Activated gamma-delta T cell treated with anti-CD3 and anti-CD28 coated beads, Interleukin-2, amount 50 U/mL, for 16 hours (primary cell): Measurements from ENCODE around the gene SORCS2.

Source experiments
- DNase-seq: peaks from one replicate; pipeline ENCODE4 v3.0.0-alpha.2; 2020; ENCODE audit warnings: low read depth

Gene SORCS2

DNA sequence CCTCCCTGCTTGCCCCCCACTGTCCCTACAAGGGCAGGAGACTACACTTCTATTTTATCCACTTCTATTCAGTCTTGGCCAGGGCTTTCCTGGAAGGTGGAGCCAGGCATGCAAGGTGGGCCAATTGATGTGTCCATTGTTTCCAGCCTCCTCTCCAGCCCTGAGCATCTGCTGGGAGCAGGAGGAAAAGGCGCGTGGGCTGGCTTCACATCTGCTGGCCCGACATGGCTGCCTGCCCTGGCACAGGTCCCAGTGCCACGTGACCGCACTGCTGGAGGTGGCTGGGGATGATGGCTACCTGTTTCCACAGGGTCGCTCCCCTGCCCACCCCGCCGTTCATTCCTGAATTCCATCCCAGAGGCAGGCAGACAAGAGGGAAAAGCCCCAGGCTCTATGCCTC is 499.6 kb downstream of the SORCS2 start:
- no peak for DNase-seq

GRCh38 chr4:7692451-7693236 is 500.3 kb downstream of the SORCS2 start:
- DNase-seq, result no peak

GRCh38 chr4:7693237-7693608 is 500.9 kb downstream of the SORCS2 start:
- DNase-seq, result no peak

DNA sequence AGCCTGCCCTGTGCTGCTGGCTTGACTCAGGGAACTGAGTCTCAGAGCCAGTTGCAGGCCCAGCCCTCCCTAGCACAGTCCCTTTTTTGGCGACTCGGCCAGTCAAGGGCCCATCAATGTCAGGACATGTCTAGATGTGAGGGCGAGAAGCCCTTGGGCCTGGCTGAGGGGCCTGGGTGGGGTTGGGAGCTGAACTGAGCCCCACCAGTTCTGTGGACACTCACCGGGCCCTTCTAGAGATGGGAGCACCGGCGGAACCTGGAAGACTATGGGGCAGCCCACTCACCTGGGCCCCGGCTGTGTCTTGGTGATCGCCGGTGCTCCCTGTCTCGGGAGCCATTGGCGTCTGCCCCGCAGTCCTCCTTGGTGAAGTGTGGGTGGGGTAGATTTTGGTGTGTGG is 501.4 kb downstream of the SORCS2 start:
- no peak for DNase-seq

DNA sequence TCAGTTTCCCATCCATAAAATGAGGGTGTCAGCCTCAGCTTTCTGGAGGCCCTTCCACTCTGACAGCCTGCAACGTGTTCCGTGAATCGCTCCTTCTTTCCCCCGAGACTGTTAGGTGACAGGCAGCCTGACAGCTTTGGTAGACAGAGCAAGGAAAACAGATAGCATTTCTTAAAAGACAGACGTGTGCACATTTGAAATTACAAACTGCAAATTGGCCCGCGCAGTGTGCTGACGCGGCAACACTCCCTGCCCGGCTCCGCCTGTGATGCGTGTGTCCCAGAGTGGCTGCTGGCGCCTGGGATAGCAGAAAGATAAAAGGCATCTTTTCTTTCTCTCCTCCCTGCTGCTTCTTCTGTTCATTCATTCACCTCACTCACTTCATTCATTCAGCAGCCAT is 502.0 kb downstream of the SORCS2 start:
- DNase-seq, result no peak

DNA sequence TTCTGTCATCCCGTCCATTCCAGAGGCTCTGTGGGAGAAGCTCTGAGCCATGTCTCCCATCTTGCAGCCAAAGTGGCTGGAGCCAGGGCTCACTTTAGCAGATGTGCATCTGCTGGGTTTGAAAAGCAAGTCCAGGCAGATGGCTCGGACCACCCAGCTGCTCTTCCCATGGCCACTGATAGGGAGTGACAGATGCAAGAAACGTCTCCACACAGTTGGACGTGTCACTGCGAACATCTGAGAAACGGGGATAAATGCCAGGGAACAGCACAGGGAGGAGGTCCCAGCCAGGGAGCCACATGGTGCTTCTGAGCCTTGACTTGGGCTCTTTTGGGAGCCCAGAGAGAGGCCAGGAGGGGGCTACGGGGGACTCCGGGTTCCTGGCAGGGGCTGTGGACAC is 505.0 kb downstream of the SORCS2 start:
- no peak for DNase-seq

GRCh38 chr4:7697821-7698220 is 505.5 kb downstream of the SORCS2 start:
- DNase-seq, result no peak

DNA sequence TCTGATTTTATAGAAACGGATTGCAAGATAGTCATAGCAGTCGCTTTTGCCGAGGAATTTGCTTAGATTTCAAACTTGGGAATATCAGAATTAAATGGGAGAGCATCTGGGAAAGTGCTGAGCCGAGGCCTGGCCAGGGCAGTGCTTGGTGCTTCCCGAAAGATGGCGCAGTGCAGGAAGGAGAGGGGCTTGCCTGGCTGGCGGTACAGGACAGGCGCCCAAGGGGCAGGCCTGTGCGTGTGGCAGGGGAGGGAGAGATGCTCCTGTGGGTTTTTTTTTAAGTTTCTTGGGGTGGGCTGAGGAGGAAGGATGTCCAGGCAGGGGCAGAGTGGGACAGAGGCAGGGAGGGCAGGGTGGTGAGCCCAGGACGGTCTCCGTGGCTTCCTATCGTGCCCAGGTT is 506.2 kb downstream of the SORCS2 start:
- DNase-seq, result no peak

DNA sequence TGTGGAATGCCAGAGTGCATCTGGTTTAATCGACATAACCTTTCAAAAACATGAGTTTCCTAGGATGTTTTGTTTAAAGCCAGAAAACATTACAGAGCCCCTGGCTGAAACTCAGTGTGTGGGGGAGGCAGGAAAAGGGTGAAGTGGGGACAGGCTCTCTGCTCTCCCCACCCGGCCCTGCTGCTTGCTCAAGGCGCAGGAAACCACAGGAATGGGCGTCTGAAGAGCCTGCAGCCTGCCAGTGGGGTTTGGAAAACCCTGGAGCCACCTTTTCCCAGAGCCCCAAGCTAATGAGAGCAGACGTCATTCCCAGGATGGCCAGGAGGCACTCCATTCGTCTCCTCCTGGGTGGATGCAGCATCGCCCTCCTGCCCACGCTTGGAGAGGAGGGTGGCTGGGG is 506.7 kb downstream of the SORCS2 start:
- DNase-seq, result no peak

DNA sequence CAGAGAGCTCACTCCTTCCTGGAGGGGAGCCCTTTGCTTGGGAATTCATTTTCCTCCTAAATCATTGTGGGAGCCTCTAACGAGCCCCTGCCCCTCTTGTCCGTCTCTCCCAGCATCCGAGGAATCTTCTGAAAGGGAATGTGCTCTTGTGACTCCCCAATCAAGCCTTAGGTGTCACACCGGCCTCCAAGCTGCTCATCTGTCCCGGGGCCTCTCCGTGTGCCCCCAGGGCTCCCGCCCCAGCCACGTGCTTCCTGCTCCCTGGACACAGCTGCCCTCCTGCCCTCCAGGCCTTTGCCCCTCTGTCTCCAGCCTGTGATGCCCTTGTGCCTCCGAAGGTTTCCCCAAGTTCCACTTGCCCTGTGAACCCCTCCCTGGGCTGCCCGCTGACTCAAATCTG is 507.5 kb downstream of the SORCS2 start:
- DNase-seq, result no peak

DNA sequence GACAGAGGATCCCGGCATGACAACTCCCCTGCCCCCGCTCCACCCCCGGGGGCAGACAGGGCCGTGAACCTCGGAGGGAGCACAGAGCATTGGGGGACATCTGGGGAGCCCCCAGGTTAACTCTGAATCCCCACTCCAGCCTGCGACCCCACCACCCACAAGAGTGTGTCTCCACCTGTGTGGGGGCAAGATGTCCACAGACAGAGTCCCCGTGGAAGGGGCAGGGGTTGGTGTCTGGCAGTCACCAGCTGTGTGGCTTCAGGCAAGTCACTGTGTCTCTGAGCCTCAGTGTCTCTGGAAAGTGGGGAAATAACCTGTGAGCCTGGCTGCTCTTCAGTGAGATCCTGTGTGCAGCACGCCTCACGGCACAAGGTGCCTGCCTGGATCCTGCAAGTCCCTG is 508.3 kb downstream of the SORCS2 start:
- no peak for DNase-seq

GRCh38 chr4:7701866-7702649 is 509.7 kb downstream of the SORCS2 start:
- no peak for DNase-seq

DNA sequence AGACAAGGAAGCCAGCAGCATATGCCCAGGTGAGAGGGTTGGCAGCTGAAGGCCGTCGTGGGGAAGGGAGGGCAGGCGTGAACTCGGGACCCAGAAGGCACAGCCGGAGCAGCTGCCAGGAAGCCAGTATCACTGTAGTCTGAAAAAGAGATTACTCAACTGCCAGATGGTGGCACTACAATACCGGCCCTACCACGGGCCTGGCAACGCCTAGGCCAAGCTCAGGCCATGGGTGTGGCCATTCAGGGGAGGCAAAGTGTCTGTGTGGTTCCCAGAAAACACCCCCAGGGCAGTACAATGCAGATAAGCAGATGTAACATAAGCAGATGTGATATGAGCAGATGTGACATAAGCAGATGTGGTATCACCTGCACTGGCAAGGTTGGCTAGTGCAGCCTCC is 511.4 kb downstream of the SORCS2 start:
- no peak for DNase-seq

DNA sequence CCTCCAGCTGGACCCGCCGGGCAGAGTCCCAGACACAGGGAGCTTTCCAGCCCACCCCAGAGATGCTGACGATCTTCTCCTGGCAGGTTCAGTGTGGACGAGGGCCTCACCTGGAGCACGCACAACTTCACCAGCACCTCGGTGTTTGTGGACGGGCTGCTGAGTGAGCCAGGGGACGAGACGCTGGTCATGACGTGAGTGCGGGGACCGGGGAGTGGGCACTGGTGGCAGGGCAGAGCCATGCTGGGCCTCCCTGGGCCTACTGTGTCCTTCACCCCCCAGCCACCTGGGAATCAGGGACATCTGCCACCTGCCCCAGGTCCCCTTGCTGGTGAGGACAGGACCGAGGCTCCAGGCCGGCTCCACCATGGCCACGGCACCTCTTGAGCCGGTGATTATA is 511.8 kb downstream of the SORCS2 start:
- DNase-seq, result no peak

- no peak for DNase-seq
Measured at GRCh38 chr4:7704625-7705024, 512.3 kb downstream of the SORCS2 start.

DNA sequence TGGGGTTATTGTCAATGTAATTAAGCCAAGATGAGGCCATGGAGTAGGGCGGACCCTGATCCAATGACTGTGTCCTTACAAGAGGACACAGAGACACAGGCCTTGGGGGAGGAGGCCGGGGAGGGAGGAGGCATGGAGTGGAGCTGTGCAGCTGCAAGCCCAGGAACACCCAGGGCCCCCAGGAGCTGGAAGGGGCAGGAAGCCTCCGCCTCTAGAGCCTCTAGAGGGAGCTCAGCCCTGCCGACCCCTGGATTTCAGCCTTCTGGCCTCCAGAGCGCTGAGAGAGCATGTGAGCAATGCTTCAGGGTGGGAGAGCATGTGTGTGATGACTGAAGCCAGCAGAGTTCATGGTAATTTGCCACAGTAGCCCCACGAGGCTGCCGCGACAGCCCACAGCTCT is 512.7 kb downstream of the SORCS2 start:
- DNase-seq, result no peak

DNA sequence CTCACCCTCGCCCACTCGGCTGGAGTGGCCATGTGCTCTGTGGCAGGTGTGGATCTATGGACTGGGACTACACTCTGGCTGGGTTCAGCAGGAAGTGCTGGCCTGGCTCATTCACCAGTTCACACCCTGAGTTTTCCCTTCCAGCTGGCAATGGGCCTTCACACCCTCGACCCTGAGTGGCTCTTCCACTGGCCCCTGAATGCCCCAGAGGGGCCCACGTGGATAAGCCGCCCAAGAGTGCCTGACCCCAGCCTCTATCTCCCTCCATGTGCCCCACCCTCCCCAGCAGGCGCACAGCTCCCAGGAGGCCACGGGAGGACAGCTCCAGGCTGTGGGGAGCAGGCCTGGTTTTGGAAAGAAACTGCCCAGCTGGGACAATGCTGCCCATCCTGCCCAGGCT is 513.3 kb downstream of the SORCS2 start:
- no peak for DNase-seq

DNA sequence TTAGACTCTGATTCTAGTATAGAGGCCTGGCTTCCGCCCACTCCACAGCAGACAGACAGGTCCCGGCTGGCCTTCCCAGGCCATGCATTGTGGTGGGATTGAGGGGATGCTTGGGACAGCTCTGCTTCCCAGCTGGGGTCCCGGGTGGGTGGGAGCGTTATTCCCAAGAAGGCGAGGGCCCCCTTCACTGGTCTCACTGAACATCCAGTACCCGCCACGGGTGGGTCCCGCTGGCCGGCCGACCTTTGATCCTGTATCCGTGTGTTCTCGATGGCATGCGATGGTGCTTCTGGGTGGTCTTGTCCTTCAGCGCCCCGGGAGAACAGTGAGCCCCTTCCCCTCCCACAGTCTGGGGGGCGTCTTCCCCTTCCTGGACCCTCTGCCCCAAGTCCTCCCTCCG is 515.9 kb downstream of the SORCS2 start:
- DNase-seq, result no peak

DNA sequence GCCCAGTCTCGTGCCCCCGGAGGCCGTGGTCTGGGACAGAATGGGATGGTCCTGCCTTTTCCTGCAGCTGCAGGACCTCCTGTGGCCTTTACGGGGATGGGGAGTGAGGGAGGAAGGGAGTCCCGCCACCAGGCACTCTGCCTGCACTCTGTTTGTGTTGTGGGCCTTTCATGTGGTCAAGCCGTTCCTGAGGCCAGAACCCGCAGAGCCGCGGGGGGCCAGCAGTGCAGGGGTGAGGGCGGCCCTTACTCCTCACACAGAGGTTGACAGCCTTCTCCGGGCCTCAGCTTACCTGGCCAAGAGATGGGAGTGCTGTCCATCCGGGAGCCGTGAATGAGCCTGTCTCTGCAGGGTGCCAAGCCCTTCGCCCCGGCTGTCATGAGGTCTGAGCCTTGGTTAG is 516.6 kb downstream of the SORCS2 start:
- no peak for DNase-seq

GRCh38 chr4:7709431-7709830 is 517.1 kb downstream of the SORCS2 start:
- no peak for DNase-seq

DNA sequence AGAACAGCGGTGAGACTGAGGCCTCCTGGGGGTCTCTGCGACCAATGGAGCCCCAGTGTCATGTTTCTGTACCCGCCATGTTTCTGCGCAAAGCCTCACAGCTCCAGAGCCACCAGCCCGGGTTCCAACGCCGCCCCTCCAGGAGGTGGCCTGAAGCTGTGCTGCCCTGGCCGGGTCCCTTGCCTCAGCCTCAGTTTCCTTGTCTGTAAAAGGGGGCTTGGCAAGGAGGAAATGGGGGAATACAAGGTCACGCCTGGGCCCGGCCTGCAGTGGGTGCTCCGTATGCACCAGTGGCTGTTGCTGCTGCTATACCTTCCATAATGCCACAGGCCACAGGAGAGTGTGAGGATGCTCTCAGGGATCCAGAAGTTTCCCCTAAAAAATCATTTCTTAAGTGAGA is 517.8 kb downstream of the SORCS2 start:
- DNase-seq, result no peak

DNA sequence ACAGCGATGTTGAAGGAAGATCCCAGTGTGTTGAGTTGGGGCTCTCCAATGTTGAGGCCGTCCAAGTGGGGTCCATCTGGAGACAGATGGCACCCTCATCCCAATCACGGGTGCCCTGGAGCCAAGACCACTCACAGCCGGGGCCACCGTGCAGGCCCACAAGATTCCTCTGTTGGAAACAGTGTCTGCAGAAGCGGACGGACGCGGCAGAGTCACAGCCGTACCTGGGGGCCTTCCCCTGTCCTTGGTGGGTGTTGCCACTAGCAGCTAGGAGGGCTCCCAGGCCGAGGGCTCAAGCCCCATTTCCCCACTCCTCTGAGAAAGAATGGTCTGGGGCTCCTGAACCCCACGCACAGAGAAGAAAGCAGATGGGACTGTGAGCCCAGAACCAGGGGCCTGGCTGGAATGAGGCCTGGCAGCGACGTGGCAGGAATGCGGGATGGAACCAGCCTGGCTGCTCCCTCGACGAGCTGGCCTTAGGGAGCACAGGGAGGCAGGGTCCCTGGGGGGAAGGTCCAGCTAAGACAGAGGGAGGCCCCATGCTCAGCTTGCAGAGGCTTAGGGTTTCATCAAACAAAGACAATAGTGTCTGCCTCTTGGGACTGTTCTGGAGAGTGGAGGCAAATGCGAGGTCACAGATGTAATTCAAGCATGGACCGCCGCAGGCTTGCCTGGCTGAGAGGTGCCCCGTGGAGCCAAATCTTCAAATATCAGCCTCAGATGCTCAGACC is 518.4 kb downstream of the SORCS2 start:
- no peak for DNase-seq

GRCh38 chr4:7711307-7711963 is 519.1 kb downstream of the SORCS2 start:
- no peak for DNase-seq
